NCI-H526 treated with DMSO at 0.1 percent for 48 hours (cell line): ENCODE results near the gene ADAMTS13.

Source experiments
- DNase-seq: peaks from one replicate; lab custom pipeline; 2025; lab: John Stamatoyannopoulos, UW

The ADAMTS13 gene

DNA sequence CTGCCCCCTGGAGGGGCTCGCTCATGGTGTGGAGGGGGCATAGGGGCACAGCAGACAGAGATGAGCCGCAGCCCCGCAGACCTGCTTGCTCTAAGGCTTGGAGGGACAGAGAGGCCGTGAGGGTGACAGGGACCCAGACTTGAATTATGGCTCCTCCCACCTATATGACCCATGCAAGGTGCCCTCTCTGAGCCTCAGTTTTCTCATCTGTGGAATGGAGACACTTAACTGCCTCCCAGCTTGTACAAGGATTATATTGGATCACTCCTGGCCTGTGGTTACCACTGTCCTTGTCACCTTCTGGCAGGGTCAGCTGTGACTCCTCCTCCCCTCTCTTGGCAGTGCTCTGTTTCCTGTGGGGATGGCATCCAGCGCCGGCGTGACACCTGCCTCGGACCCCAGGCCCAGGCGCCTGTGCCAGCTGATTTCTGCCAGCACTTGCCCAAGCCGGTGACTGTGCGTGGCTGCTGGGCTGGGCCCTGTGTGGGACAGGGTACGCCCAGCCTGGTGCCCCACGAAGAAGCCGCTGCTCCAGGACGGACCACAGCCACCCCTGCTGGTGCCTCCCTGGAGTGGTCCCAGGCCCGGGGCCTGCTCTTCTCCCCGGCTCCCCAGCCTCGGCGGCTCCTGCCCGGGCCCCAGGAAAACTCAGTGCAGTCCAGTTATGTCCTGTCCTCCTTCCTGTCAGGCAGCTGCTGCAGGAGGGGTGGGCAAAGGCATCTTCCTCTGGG, 32.9 kb downstream of the ADAMTS13 start:
- DNase-seq, result no peak

GRCh38 chr9:133455936-133456335, 33.8 kb downstream of the ADAMTS13 start:
- no peak for DNase-seq

GRCh38 chr9:133456409-133456808, 34.2 kb downstream of the ADAMTS13 start:
- no peak for DNase-seq

DNA sequence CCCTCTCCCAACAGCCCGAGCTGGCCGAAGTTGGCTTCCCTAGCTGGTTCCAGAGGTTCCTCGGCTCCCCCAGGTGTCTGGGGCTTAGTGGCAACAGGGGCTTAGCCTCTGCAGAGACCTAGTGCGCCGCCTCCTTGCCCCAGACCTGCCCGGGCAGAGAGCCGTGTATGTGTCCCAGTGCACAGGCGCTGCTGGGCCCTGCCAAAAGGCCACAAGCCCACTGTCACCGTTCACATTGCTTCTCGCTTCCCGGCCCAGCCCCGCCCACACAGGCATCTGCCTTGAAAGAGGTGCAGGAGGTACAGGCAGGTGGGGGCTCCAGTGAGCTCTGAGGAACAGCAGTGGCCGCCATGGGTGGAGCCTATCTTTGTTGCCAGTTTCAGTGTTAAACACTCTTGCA, 35.1 kb downstream of the ADAMTS13 start:
- DNase-seq, result no peak

GRCh38 chr9:133457748-133458147, 35.6 kb downstream of the ADAMTS13 start:
- no peak for DNase-seq

DNA sequence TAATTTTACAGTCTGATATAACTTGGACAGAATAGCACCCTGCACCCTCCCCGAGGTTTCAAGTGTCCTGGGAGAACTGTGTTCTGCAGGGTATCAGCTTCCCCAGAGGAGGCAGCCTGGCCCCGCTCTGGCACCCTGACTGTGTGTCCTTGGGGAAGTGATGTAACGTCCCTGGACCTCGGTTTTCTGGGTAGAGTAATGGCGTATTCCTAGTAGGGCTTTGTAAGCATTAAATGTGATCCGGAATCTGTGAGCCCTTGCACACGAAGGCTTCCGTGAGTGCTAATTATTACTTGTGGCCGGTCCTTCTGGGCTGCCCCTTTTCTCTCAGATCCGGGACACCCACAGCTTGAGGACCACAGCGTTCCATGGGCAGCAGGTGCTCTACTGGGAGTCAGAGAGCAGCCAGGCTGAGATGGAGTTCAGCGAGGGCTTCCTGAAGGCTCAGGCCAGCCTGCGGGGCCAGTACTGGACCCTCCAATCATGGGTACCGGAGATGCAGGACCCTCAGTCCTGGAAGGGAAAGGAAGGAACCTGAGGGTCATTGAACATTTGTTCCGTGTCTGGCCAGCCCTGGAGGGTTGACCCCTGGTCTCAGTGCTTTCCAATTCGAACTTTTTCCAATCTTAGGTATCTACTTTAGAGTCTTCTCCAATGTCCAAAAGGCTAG, 36.6 kb downstream of the ADAMTS13 start:
- no peak for DNase-seq

GRCh38 chr9:133459476-133460404, 37.6 kb downstream of the ADAMTS13 start, which contains the start of gene CACFD1:
Gene CACFD1 (plus strand): TSS chr9:133459978. CDS start chr9:133460067, 89 bp downstream.
- DNase-seq, result peak; percentile 90

- peak; percentile 31 for DNase-seq
These were observed 38.4 kb downstream of the ADAMTS13 start for GRCh38 chr9:133460405-133461175.

DNA sequence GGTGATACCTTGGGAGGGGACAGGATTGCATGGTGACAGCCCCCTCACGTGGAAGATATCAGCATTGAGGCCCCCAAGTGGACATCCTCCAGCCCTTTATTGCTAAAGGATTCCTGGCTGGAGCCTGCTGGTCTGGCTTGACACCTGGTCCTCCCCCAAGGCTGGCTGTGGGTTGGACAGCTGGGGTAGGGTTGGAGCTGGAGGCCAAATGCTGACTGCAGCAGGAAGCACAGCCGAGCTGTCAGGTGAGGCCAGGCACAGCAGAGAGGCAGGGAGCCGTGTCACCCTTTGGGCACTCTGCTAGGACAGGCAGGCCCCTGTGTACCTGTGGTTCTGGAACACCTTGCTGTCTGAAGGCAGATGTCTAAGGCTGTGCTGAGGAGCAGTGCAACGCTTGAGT, 39.8 kb downstream of the ADAMTS13 start:
- no peak for DNase-seq

DNA sequence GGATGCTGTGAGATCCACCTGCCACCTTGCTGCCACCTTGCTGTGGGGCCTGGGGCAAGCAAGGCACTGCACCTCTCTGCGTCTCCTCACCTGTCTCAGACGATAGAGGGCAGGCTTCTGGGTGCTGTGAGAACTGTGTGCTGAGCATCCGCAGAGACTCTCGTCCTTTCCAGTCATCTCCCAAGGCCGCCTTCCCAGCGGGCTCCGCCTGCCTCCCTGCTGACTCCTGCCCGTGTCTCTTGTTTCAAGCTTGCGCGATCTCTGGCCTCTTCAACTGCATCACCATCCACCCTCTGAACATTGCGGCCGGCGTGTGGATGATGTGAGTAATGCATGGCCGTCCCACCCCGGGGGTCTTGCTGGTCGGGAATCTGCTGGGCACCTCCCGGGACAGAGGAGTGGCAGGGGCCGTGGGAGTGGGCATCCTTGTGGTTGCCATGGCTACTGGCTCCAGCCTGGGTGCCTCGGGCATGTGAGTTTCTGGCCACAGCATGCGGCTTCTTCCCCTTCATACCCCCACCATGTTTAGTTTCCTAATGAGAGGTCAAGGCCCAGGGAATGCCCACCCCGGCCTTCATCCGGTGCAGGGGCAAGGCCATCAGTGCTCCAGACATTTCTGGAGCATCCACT, 41.2 kb downstream of the ADAMTS13 start:
- no peak for DNase-seq

DNA sequence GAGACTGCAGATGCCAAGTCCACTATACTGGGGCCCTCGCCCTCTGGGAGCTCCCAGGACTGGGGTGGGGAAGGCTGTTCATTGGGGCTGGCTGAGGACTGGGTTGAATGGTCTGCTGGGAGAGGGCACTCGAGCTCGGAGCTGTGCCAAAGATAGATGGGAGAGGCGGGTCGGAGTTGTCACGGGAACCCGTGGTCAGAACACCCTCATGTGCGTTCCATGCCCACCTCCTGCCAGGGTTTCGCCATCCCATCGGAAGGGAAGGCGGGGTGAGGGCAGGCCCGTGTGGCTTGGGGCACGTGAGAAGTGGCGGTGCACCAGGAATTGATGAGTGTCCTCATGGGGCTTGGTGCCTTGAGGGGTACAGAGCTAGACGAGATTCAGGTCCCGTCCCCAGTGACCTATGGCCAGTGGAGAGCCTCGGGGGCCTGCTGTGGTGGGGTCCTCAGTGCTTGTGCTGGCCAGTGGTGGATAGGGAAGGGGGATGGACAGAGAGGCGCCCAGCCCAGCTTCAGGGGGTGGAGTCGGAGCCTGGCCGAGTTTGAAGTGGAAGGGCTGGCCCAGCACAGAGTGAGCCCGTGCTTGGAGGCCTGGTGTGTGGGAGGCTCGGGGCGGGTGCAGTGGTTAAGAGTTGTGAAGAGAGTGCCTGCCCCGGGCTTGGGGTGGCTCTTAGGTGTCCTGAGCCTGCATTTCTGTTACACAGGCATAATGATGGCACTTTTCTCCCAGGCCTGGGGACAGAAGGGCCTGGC, 41.9 kb downstream of the ADAMTS13 start:
- DNase-seq, result no peak

DNA sequence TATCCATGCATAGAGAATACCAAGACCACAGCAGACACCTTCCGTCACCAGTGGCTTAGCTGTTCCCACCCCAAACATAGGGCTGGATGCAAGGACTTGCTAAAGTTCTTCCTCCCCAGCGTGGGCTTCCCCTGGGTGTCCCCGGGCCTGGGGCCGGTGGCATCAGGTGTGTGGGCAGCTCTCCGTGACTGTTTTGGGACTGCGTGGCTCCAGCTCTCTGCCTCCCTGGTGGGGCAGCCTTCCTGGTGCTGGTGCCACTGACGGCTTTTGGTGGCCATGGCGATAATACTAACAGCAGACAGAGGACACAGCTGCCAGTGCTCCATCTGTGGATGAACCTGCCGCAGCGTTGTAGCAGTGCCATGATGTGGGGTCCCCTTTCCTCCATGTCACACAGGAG, 42.5 kb downstream of the ADAMTS13 start:
- no peak for DNase-seq

GRCh38 chr9:133465984-133466383, 43.8 kb downstream of the ADAMTS13 start:
- DNase-seq, result no peak

DNA sequence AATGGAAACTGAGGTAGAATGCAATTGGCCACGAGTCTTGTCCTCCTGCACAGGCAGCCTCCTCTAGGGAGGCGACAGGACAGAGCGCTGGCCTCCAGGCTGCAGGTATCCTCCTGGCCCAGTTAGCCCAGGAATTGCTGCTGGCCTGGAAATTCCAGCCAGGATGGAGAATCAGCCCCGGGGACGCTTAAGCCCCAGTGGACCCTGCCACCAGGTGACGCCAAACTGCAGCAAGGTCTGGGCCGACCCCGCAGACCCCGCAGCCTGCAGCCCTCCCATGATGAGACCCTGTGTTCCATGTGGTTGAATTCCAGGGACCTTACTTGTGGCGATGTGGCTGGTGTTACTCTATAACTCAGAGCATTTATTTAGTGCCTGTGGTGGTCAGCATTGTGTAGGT, 44.9 kb downstream of the ADAMTS13 start:
- no peak for DNase-seq

DNA sequence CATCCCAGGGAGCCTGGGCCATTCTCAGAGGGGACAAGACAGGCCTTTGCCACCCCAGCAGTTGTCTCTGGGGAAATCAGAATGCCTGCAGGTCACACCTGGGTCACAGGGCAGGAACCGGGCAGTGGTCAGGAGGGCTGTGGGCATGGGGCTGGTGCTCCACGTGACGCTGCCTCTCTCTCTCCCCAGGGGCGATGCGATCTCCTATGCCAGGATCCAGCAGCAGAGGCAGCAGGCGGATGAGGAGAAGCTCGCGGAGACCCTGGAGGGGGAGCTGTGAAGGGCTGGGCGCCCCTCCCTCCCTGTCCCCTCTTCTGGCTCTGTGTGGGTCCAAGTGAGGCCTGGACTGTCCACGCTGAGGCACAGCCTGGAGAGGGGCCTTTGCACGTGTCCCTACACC, 46.2 kb downstream of the ADAMTS13 start:
- DNase-seq, result no peak

DNA sequence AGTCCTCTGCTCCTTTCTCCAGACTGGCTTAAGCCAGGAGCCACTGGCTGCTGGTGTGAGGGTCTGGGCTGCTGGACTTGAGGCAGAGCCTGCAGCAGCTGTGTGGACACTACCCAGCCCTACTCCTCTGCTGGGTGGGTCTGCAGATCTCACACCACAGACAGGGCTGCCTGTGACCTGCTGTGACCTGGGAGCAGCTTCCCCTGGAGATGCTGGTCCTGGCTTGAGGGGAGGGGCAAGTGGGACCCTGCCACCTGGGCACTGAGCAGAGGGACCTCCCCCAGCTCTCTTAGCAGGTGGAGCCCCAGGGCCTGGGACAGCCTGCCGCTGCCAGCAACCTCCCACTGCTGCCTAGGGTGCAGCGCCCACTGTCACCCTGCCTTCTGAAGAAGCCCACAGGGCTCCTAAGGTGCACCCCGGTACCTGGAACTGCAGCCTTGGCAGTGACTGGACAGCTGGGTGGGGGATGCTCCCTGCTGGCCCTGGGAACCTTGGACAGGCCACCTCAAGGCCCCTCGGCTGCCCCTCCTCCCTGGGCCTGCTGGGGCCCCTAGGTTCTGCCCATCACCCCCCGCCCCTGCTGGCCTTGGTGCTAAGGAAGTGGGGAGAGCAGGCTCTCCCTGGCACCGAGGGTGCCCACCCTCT, 46.7 kb downstream of the ADAMTS13 start:
- DNase-seq, result no peak

DNA sequence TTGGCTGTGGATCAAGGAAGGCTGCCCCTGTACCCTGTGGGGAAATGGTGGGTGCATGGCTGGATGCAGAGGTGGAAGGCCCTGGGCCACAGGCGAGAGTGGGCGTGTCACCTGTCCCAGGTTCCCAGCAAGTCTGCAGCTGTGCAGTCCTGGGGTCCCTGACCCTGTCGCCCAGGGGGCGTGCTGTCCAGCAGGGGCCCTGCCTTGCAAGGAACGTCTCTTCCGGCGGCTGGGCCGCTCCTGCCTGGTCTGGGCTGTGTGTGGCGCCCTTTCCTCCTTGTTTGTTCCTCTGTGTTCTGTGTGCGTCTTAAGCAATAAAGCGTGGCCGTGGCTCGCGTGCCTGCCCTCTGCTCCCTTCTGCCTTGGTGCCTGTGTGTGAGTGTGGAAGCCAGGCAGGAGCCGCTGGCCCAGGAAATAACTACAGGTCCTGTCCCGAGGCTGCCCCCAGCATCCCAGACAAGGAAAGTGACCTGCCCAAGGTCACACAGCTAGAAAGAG, 48.3 kb downstream of the ADAMTS13 start:
- no peak for DNase-seq

GRCh38 chr9:133470988-133471387, 48.8 kb downstream of the ADAMTS13 start:
- DNase-seq, result no peak

- no peak for DNase-seq
These were observed 49.5 kb downstream of the ADAMTS13 start for GRCh38 chr9:133471551-133472276.
